SK-N-SH (cell line): ENCODE results near the gene CD248. TPM values are rescaled to one million over a fixed set of nuclear protein-coding genes. Genes with fewer than 3 reads are reported as not detected.
"Not testable (repeated sequence)": the region's sequence is repeated elsewhere in the genome, so short reads cannot be mapped to it uniquely, and the experiment has no call there.

Source experiments
- CTCF ChIA-PET: fragments of 300-600, 350-600 bp; formaldehyde crosslinking; extraction: SDS; loops from one replicate; lab custom pipeline; 2021; lab: Yijun Ruan, JAX
- POLR2A ChIA-PET: fragments of 350-600 bp; sonication (Branson Sonifier 250); formaldehyde crosslinking; extraction: SDS; loops from one replicate; lab custom pipeline; 2020; ENCODE audit warnings: antibody characterized with exemption, inconsistent platforms; lab: Yijun Ruan, JAX
- DNase-seq: peaks from one replicate; pipeline ENCODE4 v3.0.0; 2012
- H2AFZ ChIP-seq: fragments of 200-600 bp; sonication (generic); 2 replicates; pipeline ENCODE4 v1.8.1; 2016; ENCODE audit warnings: antibody characterized with exemption, mild to moderate bottlenecking, low read depth
- H3F3A ChIP-seq: fragments of 200-600 bp; sonication (generic); replicated peaks from 2 replicates; pipeline ENCODE3; 2016; ENCODE audit warnings: antibody characterized with exemption, mild to moderate bottlenecking; ENCODE audit not compliant: insufficient read depth
- H3K27ac ChIP-seq, 2 experiments: fragments of 200-500 bp in 1 of 2; fragments of 200-600 bp in 1 of 2; sonication (Bioruptor generic) in 1 of 2; sonication (generic), shearing (Covaris generic) in 1 of 2; 2 replicates each; pipeline versions ENCODE4 v1.5.1 to v1.6.1; 2014 to 2016; ENCODE audit warnings: low read depth in 2 of 2, inconsistent platforms in 1 of 2, low read length in 1 of 2, mild to moderate bottlenecking in 1 of 2, mixed read lengths in 1 of 2
- H3K27me3 ChIP-seq: fragments of 200-600 bp; sonication (generic), shearing (Covaris generic); 2 replicates; pipeline ENCODE4 v1.6.1; 2016; ENCODE audit warnings: mixed run types; ENCODE audit not compliant: insufficient read depth
- H3K36me3 ChIP-seq, 2 experiments: fragments of 200-500 bp in 1 of 2; fragments of 200-600 bp in 1 of 2; sonication (Bioruptor generic) in 1 of 2; sonication (generic) in 1 of 2; replicated peaks in 1 of 2; 2 replicates each; pipeline versions ENCODE3 to v1.5.1; 2014 to 2016; ENCODE audit warnings: low read length in 1 of 2, mild to moderate bottlenecking in 1 of 2; ENCODE audit not compliant: insufficient read depth in 2 of 2, control insufficient read depth in 1 of 2
- H3K4me1 ChIP-seq, 2 experiments: fragments of 200-500 bp in 1 of 2; fragments of 200-600 bp in 1 of 2; sonication (Bioruptor generic) in 1 of 2; sonication (generic), shearing (Covaris generic) in 1 of 2; 2 replicates each; pipeline versions ENCODE4 v1.5.1 to v1.6.1; 2014 to 2016; ENCODE audit warnings: low read depth in 1 of 2, low read length in 1 of 2, mixed run types in 1 of 2; ENCODE audit not compliant: insufficient read depth in 2 of 2, control insufficient read depth in 1 of 2
- H3K4me2 ChIP-seq: fragments of 200-600 bp; sonication (generic), shearing (Covaris generic); 2 replicates; pipeline ENCODE4 v1.6.1; 2017; ENCODE audit warnings: mixed run types
- H3K4me3 ChIP-seq, 2 experiments: fragments of 200-500 bp in 1 of 2; fragments of 200-600 bp in 1 of 2; sonication (Bioruptor generic) in 1 of 2; sonication (generic), shearing (Covaris generic) in 1 of 2; 2 replicates each; pipeline versions ENCODE4 v1.5.1 to v1.8.1; 2014 to 2016; ENCODE audit warnings: low read depth in 2 of 2, inconsistent platforms in 1 of 2, low read length in 1 of 2, mild to moderate bottlenecking in 1 of 2, mixed read lengths in 1 of 2, moderate library complexity in 1 of 2
- H3K79me2 ChIP-seq: fragments of 200-600 bp; sonication (generic); 2 replicates; pipeline ENCODE4 v1.8.1; 2017; ENCODE audit warnings: mild to moderate bottlenecking; ENCODE audit not compliant: insufficient read depth
- H3K9ac ChIP-seq: fragments of 200-600 bp; sonication (generic); 2 replicates; pipeline ENCODE4 v1.6.1; 2017; ENCODE audit warnings: mixed run types
- H3K9me2 ChIP-seq: fragments of 200-600 bp; sonication (generic); 2 replicates; pipeline ENCODE4 v1.6.1; 2017; ENCODE audit warnings: mixed run types
- H3K9me3 ChIP-seq: fragments of 200-600 bp; sonication (generic); 2 replicates; pipeline ENCODE4 v1.6.1; 2017; ENCODE audit warnings: mixed run types, mild to moderate bottlenecking, moderate library complexity
- H4K20me1 ChIP-seq: fragments of 200-600 bp; sonication (generic); 2 replicates; pipeline ENCODE4 v1.6.1; 2017; ENCODE audit warnings: mild to moderate bottlenecking, mixed run types; ENCODE audit not compliant: insufficient read depth
- CHD2 ChIP-seq: fragments of 150-350 bp; IDR thresholded peaks from 2 replicates; pipeline ENCODE4 v1.6.1; 2018; ENCODE audit warnings: low read length; ENCODE audit not compliant: partially characterized antibody
- CTCF ChIP-seq: fragments of 200-600 bp; sonication (generic); IDR thresholded peaks from 2 replicates; pipeline ENCODE4 v1.6.1; 2017; ENCODE audit warnings: antibody characterized with exemption, mild to moderate bottlenecking, moderate library complexity
- EZH2phosphoT487 ChIP-seq: fragments of 200-600 bp; sonication (generic); IDR thresholded peaks from 2 replicates; pipeline ENCODE4 v1.6.1; 2017; ENCODE audit warnings: low read depth, mixed run types, mild to moderate bottlenecking, antibody characterized with exemption, moderate library complexity, borderline replicate concordance
- FOXJ3 ChIP-seq: sonication (generic); formaldehyde crosslinking; IDR thresholded peaks from 2 replicates; pipeline ENCODE4 v1.5.1; 2020; ENCODE audit warnings: mild to moderate bottlenecking, missing genetic modification reagents
- GATA2 ChIP-seq: sonication (generic); formaldehyde crosslinking; IDR thresholded peaks from 2 replicates; pipeline ENCODE4 v1.5.0; 2020; ENCODE audit warnings: mild to moderate bottlenecking, missing genetic modification reagents
- JUND ChIP-seq: IDR thresholded peaks from 2 replicates; pipeline ENCODE4 v1.4.0; 2012
- NFIC ChIP-seq: IDR thresholded peaks from 2 replicates; pipeline ENCODE4 v1.4.0; 2012; ENCODE audit warnings: borderline replicate concordance
- NRF1 ChIP-seq: IDR thresholded peaks from 2 replicates; pipeline ENCODE4 v1.6.1; 2012; ENCODE audit warnings: low read depth, mild to moderate bottlenecking, low read length
- POLR2AphosphoS5 ChIP-seq: IDR thresholded peaks from 2 replicates; pipeline ENCODE4 v1.6.1; 2012; ENCODE audit warnings: low read depth, low read length
- RCOR1 ChIP-seq: fragments of 150-350 bp; IDR thresholded peaks from 2 replicates; pipeline ENCODE4 v1.6.1; 2017; ENCODE audit warnings: antibody characterized with exemption, low read length
- REST ChIP-seq: IDR thresholded peaks from 2 replicates; pipeline ENCODE4 v1.6.1; 2012; ENCODE audit warnings: mild to moderate bottlenecking, low read depth, low read length, moderate library complexity
- RFX5 ChIP-seq: IDR thresholded peaks from 2 replicates; pipeline ENCODE4 v1.6.1; 2012; ENCODE audit warnings: mild to moderate bottlenecking, improper control_type of control experiment, low read length
- RXRA ChIP-seq: IDR thresholded peaks from 2 replicates; pipeline ENCODE4 v1.4.0; 2012; ENCODE audit warnings: low read depth, mild to moderate bottlenecking, borderline replicate concordance
- SMC3 ChIP-seq: IDR thresholded peaks from 2 replicates; pipeline ENCODE4 v1.6.1; 2012; ENCODE audit warnings: low read depth, low read length, improper control_type of control experiment
- TCF12 ChIP-seq: IDR thresholded peaks from 2 replicates; pipeline ENCODE4 v1.4.0; 2012
- USF2 ChIP-seq: fragments of 150-350 bp; IDR thresholded peaks from 2 replicates; pipeline ENCODE4 v1.6.1; 2017; ENCODE audit warnings: antibody characterized with exemption, low read length, low read depth, borderline replicate concordance
- YY1 ChIP-seq: IDR thresholded peaks from 2 replicates; pipeline ENCODE4 v1.4.0; 2012; ENCODE audit warnings: low read depth, mild to moderate bottlenecking
- WGBS: methylation state at CpG from one replicate; pipeline ENCODE4 v1.1.6; 2017; ENCODE audit warnings: low lambda C conversion rate; 5-methylcytosine and 5-hydroxymethylcytosine counted together
- polyA plus RNA-seq, 3 experiments: library from polyadenylated mRNA; depleted of rRNA; stranded (reverse); fragments of >200 nt; gene quantifications; 2 replicates each; pipeline ENCODE4 v1.2.3, GENCODE V29; 2012

CD248 gene
- polyA plus RNA-seq, 1 of the 3 experiments (the other 2 are of a cell fraction): 7.7 TPM

- CTCF ChIA-PET: interaction anchor here (2.0 kb wide), 1 partner anchor 9 kb away, joined by 26 read pairs; no protein-coding TSS in a partner anchor
These were observed 4.8 kb upstream of the CD248 start for GRCh38 chr11:66321606-66322005.

GRCh38 chr11:66320748-66321147, 3.9 kb upstream of the CD248 start:
- H3F3A ChIP-seq, H3K27me3 ChIP-seq, H2AFZ ChIP-seq, DNase-seq, H3K9me3 ChIP-seq, H3K4me2 ChIP-seq, POLR2A ChIA-PET, H3K36me3 ChIP-seq, CTCF ChIA-PET, H3K4me3 ChIP-seq, H3K27ac ChIP-seq, H3K9ac ChIP-seq, H3K79me2 ChIP-seq, H3K9me2 ChIP-seq, H4K20me1 ChIP-seq: not testable (repeated sequence)
- peaks cover 21 to 39% of the 10 kb centered on the region in 2 experiments for H3K4me1 ChIP-seq
- 89% methylated on average over 6 of the region's 6 CpGs for WGBS

More at GRCh38 chr11:66321606-66322005, 4.8 kb upstream of the CD248 start:
- Histone ChIP-seq H3K9me3 (no peaks in the 10 kb centered on the region), H2AFZ (no peak overlapping the region), H3F3A (no peaks in the 10 kb centered on the region), H3K36me3 (no peaks in the 10 kb centered on the region), H3K27me3 (no peaks in the 10 kb centered on the region), H3K79me2 (no peaks in the 10 kb centered on the region), H3K9me2 (no peaks in the 10 kb centered on the region), H4K20me1 (no peaks in the 10 kb centered on the region), H3K4me2 (no peak overlapping the region), H3K9ac (no peak overlapping the region), H3K4me3 (no peak overlapping the region), H3K4me1 (peaks cover 29 to 39% of the 10 kb centered on the region in 2 experiments), H3K27ac (no peak overlapping the region)
- POLR2A ChIA-PET: interaction anchor here (1.7 kb wide), 1 partner anchor 9 kb away, joined by 4 read pairs; no protein-coding TSS in a partner anchor
- 91% methylated on average over 4 of the region's 4 CpGs for WGBS
- DNase-seq: no peak
- TF ChIP-seq USF2 (no peak), RCOR1 (no peak), SMC3 (no peak), NFIC (no peak), POLR2AphosphoS5 (no peak), NRF1 (no peak), FOXJ3 (CRISPR knock-in tag) (no peak), REST (no peak), GATA2 (no peak), CTCF (no peak), CHD2 (no peak), JUND (no peak), RFX5 (no peak), RXRA (no peak), EZH2phosphoT487 (no peak), YY1 (no peak), TCF12 (no peak)

GRCh38 chr11:66320289-66320688, 3.4 kb upstream of the CD248 start:
- H3K27me3 ChIP-seq, CTCF ChIA-PET, H3K27ac ChIP-seq, H4K20me1 ChIP-seq, H3K79me2 ChIP-seq, H3K4me3 ChIP-seq, H3K4me2 ChIP-seq, H3K9ac ChIP-seq, H3K9me3 ChIP-seq, H2AFZ ChIP-seq, DNase-seq, H3F3A ChIP-seq, H3K36me3 ChIP-seq, POLR2A ChIA-PET, H3K9me2 ChIP-seq: not testable (repeated sequence)
- peaks cover 21 to 39% of the 10 kb centered on the region in 2 experiments for H3K4me1 ChIP-seq
- 95% methylated on average over 2 of the region's 2 CpGs for WGBS
